Fibroblast of skin of back (primary cell): ENCODE results near the gene ARSB.
A peak's percentile ranks its signal among the peaks of the same experiment; 100 is the strongest.
"Not testable (repeated sequence)": the region's sequence is repeated elsewhere in the genome, so short reads cannot be mapped to it uniquely, and the experiment has no call there.

Experiments used
- DNase-seq: peaks from one replicate; pipeline ENCODE4 v3.0.0-alpha.2; 2013

ARSB gene

DNA sequence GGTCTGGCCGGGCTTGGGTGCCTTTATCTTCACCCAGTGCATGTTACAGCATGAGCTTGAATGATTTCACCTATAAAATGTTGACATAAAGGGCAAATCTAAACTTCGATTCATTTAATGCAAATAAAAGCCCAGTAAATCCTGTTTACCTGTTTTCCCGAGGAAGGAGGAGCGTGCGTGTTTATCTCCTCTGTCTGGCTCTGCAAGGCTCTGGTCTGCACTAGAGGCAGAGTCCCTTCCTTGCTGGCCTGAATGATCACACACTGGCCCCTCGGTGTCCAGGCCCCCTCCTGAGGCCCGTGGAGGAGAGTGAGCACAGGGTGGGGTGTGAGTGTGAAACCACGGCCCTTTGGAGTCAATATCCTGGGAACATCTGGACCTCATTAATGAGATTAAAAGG lies 211.5 kb downstream of the ARSB start:
- DNase-seq, result no peak

DNA sequence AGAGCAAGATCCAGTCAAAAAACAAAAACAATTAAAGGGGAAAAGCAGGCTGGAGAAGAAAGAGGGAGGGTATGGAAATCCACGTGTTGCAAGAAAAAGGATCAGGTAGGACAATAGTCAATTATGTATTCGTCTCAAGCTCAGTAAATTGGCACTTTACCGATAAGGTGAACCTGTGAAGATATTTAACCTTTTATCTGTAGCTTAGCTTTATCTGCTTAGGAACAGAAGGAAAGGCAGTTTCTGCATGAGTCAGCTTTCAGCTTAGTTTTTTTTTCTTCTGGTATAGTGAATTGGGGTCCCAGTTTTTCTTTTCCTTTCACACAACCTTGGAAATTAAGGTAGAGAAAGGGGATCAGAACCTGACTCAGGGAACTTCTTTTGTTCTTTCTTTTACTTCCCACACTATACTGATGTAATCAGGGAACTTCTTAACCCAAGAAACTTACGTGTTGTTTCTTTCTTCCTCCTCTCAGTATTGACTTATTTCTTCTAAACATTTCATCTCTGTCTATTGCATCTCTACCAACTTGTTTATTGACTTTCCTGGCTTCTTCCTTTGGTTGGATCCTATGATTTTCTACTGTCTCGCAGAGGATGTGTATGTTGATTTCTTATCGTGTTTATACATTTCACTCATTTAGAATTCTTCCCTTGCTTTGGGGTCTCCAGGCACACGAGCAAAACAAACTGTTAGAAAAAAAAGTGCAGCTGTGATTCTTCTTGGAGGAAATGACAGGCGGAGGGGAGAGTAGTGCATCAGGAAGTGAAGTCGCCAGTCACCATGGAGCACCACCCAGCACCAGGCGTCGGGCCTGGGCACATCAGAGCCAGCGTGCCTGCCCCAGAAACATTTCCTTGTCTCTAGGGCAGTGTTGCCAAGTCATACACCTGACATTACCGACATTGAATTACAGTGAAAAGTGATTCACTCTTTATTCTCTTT lies 213.6 kb downstream of the ARSB start:
- DNase-seq, result no peak

DNA sequence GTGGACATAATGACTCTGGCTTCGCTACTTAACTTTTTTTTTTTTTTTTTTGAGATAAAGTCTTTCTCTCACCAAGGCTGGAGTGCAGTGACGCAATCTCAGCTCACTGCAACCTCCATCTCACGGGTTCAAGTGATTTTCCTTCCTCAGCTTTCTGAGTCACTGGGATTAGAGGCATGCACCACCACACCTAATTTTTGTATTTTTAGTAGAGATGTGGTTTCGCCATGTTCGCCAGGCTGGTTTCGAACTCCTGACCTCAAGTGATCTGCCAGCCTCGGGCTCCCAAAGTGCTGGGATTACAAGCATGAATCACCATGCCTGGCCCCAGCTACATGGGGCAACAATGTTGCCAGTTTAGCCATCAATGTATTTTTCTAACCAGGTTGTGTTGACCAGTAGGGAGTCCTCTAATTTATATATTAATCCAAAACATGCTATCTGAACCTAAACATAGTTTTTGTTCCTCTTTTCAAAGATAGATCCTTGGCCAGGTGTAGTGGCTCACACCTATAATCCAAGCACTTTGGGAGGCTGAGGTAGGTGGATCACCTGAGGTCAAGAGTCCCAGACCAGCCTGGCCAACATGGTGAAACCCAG lies 216.2 kb downstream of the ARSB start:
- no peak for DNase-seq

DNA sequence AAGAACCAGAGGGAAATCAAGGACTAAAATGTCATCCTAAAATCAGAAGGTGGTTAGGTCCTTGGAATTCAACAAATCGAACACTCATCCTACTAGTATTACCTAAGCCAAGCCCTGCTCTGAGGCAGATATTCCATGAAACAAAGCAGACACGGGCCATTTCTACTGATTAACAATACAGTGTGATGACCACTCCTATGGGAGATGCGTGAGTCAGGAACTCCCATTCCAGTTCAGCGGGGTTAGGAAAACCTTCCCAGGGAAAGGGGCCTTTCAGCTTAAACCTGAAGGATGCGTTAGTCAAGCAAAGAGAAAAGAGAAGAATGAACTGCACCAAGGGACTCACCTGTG lies 218.7 kb downstream of the ARSB start:
- no peak for DNase-seq

DNA sequence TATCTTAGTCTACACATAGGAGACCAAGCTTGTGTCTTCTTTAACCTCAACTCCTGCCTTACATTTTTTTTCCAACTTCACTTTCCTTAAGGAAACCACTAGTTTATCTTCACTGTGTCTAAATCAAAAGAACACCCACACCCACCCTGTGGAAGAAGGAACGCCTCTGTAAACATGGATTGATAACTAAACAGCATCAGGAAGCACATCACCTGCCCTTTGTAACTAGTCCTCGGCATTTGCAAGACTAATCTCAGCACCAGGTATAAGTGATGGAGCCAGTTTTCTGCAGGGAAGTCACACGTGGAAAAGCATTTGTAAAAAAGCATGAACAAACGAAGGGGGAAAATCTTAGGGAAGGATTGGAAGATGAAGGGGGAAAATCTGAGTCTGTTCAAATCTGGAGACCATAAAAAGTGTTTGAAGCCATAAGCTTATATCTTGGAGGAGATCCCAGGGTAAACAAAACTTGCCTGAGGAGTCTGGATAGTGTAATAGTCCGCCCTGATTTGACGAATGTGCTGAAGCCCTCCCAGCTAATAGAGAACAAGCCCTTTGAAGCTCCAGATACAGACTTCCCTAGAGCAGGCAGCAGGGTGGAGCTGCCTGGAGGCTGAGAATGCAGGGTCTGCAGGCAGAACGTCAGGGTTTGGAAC lies 219.2 kb downstream of the ARSB start:
- DNase-seq, result no peak

DNA sequence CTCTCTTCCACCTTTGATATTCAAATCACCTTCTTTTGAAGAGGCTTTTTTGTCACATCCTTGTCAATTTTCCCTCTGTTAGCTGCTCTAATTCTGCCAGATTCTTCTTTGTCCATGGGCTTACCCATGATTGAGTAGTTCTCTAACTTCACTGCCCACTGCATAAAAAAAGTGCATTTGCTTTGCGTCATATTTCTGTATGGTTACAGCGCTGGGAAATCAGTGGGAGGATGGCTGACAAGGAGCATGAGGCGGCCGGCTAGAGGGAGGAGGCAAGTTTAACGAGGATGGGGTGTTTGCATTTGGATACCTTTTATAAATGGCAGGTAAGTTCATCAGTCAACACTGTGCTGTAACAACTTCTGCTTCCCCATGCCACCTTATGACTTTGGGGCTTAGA lies 220.0 kb downstream of the ARSB start:
- DNase-seq, result no peak

DNA sequence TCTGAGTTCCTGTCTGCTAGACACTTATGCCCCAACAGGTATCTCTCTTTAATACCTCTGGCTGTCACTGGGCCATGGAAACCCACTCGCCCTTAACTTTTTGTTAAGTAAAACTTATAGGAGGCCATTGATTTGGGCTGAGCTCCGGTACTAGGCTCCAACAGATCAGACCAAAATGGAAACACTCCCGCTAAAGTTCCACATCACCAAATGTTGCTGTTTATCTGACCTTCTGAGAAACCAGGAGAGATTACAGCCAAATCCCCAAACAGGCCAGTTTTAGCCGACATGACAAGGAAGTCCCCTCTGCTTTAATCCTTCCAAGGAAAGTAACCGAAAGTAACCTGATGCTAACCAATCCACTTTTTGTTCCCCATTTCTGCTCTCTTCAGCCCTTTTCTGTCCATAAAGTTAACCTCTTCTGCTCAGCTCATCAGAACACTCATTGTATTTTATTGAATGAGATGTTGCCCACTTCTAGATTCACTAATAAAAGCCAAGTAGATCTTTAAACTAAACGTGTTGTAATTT lies 221.4 kb downstream of the ARSB start:
- no peak for DNase-seq

DNA sequence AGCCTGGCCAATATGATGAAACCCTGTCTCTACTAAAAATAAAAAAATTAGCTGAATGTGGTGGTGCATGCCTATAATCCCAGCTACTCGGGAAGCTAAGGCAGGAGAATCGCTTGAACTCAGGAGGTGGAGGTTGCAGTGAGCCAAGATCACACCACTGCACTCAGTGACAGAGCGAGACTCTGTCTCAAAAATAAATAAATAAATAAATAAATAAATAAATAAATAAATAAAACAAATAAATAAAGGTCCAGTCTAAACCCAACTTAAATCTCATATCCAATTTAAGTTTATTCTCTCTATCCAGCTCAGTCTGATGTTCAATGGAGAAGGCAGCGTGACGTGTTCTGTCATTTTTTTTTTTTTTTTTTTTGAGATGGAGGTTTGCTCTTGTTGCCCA lies 222.4 kb downstream of the ARSB start:
- DNase-seq, result not testable (repeated sequence)

DNA sequence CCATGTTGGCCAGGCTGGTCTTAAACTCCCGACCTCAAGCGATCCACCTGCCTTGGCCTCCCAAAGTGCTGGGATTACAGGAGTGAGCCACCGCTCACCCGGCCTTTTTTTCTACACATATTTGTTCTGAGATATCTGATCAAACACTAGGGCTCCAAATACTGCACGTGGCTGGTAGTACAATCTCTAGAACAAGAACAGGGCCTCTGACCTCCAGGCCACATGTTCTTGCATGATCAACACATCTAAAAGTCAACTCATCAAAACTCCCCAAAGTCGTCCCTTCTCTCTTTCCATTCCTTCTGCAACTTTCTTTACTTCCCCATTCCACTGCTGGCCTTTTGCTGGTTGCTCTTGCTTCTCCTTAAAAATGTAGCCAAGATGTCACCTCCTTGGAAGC lies 223.3 kb downstream of the ARSB start:
- no peak for DNase-seq

DNA sequence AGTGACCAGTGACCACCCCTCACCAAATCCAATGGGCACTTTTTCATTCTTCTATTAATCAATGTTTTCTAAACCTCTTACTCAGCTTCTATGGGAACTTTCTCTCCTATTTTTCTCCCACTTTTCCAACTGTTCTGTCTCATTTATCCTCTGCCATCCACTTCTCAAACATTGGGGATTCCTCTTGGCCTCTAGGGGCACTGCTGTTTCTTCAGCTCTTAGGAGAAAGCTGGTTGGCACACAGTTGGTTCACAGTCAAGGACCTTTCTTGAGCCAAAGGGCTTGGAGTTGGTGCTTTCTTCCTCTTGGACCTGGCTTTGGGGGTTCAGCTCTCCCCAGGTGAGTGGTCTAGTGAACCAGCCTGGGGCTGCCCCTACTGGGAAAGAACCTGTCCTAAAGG lies 224.3 kb downstream of the ARSB start:
- DNase-seq, result no peak

DNA sequence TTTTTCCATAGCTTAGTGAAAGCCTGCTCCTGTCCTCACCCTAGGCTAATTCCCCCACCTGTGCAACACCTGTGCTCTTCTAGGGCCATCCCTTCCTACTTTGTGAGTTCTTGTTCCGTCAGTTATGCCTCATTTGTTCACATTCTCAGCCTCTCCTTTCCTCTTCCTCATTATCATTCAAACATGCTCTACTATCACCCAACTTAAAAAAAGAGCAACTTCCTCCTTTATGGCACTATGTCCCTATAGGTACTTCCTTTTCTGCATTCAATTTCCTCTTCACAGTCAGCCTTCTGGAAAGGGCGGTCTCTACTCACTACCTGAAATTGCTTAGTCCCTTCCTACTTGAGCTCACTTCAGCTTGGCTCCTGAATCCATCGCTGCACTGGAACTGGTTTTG lies 224.7 kb downstream of the ARSB start:
- no peak for DNase-seq

DNA sequence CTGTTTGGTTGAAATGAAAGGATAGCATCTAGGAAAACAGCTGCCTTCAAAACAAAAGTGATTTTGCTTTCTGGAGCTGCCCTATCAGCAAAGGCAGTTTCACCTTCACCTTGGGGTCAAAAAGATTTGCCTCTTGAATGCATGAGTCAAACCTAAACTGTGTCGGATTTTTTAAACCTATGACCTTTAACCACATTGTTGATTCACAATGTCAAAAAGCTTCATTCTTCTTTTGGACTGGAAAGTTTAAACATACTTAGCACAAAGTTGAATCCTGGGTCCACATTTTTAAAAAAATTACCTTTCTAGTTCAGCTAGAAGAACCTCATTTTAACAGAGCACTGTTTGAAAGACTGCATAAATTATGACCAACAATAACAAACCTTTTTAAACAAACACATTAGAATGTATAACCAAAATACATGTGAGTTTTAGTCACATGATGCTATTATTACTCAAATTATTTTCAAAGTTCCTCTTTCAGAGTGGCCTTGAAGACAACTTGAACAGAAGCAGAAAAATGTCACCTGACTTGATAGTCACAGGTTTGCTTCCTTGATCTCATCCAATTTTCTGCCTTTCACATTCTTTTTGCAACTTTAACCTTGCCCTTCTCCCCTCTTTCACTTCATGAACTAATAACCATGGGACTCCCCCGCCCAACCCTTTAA lies 226.8 kb downstream of the ARSB start:
- no peak for DNase-seq

DNA sequence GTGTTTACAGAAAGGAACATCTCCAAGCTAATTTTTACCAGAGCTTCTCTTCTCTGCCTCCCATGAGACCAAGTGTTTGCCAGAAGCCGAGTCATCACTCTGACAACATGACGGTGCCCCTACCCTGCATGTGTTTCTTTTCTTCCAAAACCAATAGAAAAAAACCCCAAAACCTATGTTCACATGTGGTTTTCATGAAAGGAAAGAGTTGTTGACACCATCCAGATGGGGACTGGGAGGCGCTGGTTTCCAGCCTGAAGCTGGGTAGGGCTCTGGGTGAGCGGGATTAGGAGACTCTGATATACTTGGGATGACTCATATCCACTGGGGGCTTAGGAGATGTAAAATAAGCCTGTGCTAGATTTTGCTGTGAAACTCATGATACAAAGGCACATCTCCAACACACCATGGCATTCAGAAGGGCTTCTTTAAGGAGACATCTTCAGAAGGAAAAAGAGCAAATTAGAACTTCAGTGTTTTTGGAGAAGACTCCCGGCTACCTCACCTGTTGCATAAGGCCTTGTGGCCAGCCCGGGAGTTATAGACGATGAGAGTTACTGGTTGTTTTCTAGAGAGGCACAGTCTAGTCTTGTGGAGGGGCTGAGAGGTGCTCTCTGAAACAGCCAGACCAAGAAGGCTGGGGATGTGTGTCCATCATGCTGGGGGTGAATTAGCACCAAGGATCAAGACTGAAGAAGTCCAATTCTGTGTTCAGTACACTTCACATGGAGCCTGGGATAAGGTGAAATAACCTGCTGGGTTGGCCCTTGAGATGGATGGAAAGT lies 227.6 kb downstream of the ARSB start:
- peak; percentile 90 for DNase-seq

DNA sequence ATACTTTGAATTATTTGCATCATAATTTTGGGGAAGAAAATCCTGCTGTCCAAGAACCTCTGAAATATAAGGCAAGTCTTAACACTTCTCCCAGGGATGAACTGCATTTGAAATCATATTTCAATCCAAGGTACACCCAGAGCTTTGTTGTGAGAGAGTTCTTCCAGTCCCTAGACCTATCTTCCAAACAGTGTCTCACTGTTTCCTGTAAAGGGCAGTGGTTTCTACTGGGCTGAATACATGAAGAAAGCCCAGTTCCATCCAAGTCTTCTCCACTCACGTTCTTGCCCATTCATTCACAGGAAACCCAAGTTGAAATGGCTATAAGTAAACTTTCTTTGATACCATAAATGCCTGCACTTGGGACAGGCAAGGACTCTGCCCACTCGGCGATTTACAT lies 228.3 kb downstream of the ARSB start:
- DNase-seq, result no peak

DNA sequence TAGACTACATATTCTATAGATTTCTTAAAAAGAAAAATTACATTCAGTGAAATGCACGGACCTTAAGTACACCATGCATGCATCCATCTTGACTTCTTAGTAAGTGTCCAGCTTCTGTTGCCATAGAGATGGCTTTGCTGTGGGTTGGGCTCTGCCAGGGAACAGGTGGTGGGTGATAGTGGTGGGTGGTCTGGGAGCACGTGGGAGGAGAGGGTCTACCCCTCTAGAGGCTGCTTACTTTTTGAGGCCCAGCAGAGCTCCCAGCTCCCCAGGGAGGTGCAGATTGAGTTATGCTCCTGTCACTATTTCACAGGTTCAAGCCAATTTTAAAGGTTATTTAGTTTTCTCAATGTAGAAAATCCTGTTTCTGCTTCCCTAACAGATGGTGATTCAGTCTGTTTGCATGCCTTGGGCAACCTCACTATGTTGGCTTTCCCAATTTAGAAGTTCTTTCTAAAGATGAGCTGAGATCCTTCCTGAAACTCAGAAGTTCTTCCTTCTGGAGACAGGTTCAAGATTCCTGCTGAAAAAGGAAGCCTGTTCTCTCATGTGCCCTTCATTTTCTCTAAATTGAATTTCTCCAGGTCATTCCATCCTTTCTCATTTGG lies 229.2 kb downstream of the ARSB start:
- peak; percentile 46 for DNase-seq

DNA sequence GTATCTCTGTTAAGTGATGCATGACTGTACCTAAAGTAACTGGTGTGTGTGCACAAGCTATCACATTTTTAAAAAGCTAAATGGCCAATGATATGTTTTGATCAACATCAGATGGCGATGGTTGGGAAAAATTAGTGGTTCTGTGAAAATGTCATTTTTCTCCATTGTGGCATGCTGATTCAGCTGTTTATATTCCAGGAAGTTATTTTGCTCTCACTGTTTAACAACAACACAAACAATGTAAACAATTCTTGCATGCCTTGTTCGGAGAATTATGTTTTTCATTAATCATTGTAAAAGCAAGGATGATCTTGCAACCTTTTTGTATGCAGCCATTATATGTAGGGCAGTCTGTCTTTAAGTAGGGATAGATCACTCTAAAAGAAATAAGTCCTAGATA lies 230.5 kb downstream of the ARSB start:
- DNase-seq, result no peak

DNA sequence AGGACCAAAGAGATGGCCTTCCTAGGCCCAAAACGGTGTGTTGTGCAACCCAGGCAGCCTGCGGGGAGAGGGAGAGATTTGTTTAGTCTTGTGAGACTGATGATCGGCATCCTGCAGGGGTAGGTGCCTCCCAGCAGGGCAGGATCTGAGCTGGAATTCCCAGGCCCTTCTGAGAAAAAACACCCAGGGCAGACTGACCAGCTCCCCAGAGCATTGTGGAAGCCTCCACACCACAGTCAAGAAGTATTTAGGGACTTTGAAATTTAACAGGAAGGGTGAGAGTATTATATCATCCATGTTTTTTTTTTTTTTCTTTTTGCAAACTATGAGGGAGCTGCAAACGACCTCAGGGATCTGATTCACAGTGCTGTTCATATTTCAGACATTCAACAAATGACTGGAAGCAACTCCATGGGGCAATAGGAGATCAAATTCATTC lies 232.0 kb downstream of the ARSB start:
- peak; percentile 96 for DNase-seq

DNA sequence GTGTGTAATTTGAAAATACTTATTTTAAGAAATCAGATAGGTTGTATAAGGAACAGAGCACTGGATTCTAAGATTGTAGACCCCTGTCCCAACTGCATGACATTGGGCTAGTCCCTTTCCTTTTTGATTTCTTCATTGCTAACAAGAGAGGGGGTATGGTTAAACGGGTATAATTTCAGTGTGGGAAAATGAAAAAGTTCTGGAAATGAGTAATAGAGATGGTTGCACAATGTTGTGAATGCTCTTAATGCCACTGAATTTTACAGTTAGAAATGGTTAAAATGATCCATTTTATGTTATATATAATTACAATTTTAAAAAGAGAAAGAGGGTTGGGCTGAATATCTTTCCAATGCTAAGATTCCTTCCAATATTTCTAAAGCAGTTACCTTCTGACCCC lies 233.2 kb downstream of the ARSB start:
- DNase-seq, result peak; percentile 40

DNA sequence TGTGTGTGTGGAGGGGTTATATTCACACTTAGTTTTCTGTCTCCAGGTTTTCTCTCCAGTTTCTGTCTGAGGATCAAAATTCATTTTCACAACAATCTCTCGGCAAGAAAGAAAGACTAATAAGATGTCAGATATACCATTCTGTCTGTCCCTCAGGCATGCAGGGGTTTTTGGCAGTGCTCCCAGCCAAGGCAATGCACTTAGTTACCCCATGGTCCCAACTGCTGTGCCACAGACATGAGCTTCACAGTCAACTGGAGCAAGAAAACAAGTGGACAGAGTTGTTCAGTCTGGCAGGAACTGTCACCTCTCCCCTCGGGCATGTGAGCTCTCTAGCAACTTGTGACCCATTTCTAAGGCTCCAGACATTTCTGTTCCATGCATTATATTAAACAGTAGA lies 234.8 kb downstream of the ARSB start:
- peak; percentile 67 for DNase-seq

DNA sequence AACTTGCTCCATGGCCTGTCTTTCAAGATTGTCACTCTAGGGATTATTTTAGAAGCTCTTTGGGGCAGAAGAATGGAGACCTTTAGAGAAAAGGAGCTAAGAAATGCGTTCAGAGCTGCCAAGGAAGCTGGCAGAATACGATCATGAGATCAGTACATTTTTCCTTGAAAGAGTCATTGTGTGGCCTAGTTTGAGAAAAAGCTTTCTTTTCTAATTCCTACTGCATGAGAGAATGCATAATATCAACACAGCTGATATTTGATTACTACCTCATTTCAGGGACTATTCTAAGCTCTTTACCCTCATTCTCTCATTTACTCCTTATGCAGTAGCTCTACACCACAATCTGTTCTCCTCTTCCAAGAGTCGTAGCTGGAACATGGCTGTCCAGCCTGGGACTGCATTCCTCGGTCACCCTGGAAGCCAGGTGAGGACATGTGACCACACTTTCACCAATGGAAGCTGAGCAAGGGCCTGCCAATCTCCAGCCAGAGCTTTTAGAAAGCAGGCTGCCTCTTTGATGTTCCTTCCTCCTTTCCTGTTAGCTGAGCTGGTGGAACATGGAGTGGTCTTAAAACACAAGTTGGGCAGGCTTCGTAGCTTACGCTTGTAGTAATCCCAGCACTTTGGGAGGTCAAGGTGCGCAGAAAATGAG lies 237.3 kb downstream of the ARSB start:
- DNase-seq, result peak; percentile 95

DNA sequence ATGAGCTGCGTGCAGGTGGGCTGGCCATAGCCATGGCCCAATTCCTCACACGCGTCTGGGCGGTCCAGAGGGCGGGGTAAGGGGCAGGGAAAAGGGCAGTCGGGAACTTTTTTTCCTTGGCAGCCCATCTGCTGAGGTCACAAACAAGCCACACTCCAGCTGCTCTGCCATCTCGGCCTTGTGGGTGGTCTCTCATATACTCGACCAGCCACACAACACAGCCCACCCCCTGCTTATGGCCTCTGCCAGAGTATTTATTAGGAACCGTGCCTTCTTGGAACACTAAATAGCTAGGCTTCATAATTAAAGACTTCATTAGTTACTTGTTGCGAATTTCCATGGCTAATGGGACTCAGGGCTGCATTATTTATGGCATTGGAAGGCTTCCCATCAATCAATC lies 238.1 kb downstream of the ARSB start:
- no peak for DNase-seq
